Measurements from ENCODE around the gene CHL1.
"Not testable (repeated sequence)": the region's sequence is repeated elsewhere in the genome, so short reads cannot be mapped to it uniquely, and the experiment has no call there.

The CHL1 gene

DNA sequence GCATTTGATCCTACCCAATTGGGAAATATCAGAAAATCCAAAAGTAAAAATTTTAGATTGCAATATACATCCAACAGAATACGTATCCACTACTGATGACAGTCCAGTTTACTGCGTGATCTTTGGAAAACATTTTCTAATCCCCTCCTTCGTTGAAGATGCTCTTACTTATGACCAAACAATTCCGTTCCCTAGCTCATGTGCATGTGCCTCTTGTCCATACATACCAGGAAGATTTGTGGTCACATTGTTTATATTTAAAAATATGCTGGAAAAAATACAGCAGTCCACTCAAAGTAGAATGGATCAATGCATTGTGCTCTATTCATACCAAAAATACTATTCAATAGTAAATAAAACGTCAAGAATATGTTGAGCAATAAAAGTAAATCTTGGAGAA, 135.3 kb downstream of the CHL1 start:
- DNase-seq (ENCODE audit: low spot score): no peak

DNA sequence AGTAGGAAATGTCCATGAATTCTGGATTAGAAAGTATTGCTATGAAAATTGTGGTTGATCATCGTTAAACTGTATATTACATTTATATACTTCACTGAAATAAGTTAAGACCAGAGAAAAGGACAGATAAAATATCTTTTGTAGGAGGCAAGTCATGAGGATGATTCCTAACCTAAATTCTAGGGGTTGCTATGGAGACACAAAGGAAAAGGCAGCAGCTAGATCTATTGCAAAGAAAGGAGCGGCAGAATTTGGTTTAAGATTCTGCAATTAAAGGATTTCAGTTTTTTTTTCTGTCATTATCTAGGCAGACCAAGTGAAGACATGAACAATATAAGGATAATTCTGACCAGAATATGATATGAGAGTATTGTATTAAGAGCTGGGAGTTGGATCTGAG, 136.1 kb downstream of the CHL1 start:
- no peak for DNase-seq (ENCODE audit: low spot score)

DNA sequence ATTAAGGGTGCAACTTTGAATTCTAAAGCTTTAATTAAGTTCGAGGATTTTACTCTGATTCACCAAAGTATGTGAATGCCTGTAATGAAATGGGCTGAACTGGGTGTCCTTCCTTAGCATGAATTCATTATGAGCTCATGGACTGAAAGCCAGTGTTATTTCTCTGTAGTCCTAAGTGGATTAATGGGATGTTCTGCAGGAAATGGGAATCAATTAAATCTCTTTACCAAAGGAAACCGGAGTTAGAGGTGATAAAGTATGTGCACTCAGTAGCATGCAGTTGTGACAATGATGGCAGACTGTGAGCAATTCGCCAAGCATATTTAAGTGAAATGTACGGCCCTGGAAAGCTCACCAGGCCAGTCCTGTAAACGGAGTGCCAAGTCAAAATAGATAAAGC, 138.7 kb downstream of the CHL1 start:
- DNase-seq (ENCODE audit: low spot score): no peak

DNA sequence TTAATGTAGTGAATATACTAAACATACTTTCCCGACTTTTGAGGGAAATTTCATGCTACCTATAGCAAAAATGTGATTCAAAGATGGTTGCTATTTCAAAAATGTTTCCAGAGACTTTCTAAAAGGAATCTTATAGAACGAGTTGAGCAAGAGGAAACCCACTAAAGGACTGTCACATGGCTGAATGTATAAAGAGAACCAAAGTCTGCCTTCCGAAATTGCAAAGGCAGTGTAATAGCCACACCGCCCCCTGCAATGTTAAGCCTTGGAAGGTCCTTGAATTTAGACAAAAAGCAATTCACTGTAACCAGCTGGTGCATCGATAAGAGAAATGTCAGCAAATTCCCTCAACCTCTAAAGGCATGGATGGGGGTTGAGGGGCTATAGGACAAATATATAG, 142.8 kb downstream of the CHL1 start:
- DNase-seq (ENCODE audit: low spot score): no peak

DNA sequence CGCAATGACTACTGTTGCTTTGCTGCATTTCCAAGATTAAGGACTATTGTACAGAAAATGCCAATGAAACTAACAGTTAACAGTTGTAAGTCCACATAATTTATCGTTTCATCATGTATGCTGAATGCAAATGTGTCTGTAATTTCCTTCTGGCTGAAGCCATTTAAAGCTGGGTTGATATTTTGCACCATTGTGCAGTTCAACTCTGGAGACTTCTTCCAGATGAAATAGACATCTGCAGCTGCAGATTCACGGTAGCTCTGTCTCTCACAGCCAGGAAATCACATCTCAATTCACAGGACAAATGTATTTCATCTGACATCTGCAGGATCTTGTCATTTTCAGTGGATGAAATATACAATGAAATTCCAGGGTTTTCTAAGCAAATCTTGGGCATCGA, 145.4 kb downstream of the CHL1 start:
- no peak for DNase-seq (ENCODE audit: low spot score)

DNA sequence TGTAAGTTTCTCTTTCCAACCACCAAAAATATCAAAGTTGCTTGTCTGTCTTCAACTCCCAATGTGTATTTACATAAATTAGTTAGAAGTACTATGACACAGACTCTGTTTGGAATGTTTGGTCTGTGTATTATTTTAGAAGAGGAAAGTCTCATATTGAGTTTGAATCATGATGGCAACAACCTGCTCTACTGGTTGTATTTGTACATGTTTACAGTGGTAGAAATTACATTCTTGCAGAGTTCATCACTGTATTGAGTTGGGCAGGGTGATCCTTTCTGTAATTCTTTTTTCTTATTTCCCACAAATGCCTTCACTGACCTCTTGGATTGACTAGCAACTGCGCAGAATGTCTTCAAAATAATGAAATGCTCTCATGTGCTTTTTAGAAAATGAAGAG, 149.6 kb downstream of the CHL1 start:
- no peak for DNase-seq (ENCODE audit: low spot score)

DNA sequence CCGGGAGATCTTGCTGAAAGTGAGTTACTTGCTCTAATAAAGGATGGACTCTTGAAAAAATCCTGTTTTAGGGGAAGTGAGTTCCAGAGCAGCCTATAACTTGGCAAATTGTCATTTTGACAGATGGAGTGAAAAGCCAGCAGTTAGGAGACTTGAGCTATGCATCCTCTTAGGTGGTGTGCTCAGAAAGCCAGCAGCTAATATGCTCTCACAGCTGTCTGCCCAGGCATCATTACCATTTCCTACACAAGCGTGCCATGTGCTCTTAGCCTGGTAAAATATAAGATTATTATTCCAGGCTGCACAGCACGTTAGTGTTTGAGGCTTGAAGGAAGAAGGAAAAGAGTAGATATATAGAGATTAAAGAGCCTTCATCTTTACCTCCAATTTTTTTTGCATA, 151.0 kb downstream of the CHL1 start:
- DNase-seq (ENCODE audit: low spot score): no peak

DNA sequence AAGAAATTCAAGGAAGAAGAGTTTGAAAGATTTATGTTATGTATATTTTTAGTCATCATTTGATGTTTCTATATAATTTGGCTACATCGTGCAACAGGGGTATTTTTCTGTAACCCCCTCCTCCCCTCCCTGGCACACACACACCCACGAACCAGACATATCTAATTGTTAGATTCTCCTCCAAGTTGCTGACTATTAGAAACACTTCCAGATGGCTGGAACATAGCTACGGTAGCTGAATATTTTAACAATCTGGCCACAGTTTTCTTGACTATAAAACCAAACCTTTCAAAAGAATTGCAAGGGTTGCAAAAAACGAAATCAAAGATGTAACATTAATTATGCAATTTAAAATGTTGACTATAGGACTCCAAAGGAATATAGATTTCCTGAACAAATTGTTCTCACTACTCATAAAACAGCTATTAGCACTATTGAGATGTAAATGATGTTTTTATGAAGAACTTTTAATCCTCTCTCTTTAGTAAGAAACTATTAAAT, 154.4 kb downstream of the CHL1 start:
- no peak for DNase-seq (ENCODE audit: low spot score)

DNA sequence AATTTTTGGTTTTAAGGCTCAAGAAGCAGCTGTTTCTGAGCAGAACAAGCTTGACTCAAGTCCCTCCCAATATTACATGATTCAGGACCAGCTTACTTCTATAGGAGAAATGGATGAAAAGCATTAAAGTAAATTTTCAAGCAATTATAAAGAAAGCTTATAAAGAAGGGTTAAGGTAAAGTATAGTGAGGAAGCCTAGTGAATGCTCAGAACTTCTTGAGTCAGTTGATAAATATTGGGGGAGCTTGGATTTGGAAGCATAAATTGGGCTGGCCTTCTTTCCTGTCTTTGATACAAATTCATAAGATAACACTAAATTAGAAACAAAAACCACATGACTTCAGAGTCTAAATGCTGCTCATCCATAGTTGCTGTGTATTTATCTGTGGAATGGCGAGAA, 156.0 kb downstream of the CHL1 start:
- DNase-seq (ENCODE audit: low spot score): no peak

DNA sequence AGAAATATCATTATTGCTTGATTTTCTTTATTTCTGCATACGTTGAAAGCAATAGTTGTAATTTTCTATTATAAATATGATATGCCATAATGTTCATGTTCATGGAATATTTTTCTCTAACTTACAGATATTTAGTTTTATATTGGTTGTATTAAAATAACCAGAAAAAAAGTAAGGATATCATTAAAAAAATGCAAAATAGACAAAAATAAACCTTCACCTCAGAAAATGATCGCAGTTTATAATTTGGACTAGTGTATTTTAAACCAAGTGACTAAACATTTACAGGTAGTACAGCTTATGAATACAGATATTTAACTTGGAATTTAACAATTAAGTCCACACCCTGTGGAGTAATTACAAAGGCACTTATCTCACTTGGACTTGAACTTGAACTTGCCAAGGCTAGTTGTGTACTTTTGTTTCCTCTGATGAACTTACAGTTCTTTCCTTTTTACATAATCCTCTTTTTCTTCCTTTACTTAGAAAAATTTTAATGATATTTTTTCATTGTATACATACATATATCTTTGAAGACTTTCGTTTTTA, 156.7 kb downstream of the CHL1 start:
- no peak for DNase-seq (ENCODE audit: low spot score)

DNA sequence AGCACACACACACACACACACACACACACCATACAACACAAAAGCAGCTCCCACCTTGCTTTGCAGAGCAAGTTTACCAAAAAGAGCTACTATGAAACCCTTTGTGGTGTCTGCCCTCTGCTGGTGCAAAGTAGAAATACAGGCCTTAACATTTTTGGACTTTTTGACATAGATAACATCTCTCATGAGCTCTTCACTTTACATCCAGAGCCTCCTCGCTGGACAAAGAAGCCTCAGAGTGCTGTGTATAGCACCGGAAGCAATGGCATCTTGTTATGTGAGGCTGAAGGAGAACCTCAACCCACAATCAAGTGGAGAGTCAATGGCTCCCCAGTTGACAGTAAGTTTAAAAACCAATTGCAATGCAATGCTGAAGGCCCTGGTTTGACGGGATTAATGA, 157.9 kb downstream of the CHL1 start:
- DNase-seq (ENCODE audit: low spot score): peak; percentile 53

DNA sequence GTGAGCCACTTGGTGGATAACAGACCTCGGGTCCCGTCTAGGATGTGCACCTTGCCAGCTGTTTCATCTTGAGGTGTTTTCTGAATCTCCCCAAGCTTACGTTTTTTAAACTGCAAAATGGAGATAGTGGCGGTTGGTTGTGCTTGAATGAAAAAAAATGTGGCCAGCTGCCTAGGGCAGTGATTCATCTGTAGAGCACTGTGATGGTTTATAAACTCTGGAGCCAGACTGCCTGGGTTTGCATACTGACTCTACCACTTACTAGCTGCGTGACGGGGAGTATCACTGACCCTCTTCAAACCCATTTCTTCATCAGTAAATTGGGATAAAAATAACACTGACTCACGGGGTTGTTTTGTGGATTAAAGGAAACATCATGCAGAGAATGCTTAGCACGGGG, 159.1 kb downstream of the CHL1 start:
- no peak for DNase-seq (ENCODE audit: low spot score)

DNA sequence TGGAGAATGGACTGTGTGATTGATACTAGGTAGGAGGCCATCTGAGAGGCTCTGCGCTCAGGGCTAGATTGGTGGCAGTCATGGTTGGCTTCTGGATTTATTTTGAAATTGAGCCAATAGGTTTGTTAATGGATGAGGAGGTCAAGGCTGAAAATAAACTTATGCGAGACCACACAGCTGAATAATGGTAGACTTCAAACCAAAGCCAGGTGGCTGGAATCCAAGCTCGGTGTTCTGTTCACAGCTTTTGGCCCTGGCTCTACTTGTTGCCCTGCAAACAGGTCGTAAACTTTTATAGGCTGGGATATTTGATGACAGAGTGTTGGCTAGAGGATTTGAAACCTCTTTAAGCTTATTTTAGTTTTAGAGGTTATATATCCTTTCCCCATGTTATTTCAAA, 160.4 kb downstream of the CHL1 start:
- DNase-seq (ENCODE audit: low spot score): no peak

DNA sequence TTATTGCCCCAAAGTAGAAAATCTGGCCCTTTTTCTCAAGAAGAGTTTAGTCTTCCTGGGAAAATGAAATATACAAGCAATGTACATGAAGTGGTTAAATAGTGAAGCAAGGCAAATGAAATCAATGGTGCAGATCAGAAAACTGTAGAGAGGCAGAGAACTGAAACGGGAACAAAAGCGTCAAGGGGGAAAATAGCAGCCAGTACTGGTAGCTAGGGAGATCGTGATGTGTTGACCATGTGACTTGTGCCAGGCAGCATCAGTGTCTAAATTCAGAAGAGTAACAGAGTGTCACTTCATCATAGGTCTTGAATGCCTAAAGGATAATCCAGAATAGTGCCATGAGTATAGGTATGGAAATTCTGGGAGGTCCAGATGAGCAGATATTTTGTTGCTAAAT, 163.1 kb downstream of the CHL1 start:
- no peak for DNase-seq (ENCODE audit: low spot score)

DNA sequence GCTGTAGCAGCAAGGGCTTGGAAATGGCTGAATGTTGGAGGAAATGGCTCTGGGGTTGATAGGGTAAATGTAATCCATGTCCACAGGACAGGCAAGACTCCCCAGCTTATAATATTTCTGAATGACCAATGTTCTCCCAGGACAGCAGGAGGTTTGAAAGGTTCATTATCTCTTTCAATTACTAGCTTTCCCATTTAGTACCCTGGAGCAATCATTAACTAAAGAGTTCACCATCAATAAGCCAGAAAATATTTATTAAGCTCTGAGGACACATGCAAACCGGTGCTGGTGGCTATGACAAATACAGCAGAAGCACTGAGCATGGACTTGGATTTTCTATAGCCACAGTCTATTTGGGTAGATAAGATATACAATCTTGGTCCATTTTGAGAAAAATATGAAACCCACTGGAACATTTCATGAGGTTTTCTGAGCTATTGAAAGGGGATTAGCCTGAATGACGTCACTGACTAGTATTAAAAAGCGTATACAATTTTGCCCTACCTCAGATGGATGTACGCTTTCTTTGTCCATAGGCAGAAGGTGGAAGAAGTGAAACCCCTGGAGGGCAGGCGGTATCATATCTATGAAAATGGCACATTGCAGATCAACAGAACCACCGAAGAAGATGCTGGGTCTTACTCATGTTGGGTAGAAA, 166.2 kb downstream of the CHL1 start:
- DNase-seq (ENCODE audit: low spot score): no peak

DNA sequence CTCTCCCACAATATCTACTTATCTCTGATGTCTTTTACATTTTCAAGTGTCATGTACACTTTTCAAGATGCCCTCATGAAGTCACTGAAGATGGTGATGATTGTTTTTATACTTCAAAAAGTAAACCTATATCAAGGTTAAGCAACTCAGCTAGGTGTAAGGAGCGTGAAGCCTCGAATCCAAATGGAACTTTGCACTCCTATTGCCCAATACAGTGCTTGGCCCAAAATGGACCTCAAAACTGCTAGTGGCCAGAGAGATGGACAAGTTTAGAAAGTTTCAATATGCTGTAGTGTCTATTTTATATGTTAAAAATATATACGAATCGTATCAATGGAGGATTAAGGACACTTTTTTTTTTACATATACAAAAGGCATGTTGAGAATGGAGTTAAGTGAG, 167.7 kb downstream of the CHL1 start:
- DNase-seq (ENCODE audit: low spot score): no peak

DNA sequence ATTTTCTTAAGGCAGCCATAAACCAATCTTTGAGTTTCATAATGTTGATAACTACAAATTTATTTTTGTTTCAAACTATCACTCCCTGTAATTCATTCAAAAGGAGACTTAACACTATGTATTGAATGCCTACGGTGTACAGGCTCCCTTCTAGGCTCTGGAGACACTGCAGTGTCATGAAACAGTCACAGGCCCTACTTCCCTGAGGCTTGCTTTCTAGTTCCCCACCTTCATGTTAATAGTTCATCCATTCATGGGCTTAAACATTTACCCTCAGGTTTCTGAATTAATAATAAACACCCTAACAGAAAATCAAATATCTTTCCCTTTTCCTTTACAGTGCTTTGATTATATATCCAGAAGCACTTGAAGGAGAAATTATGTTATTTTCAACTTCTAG, 168.7 kb downstream of the CHL1 start:
- DNase-seq (ENCODE audit: low spot score): no peak

DNA sequence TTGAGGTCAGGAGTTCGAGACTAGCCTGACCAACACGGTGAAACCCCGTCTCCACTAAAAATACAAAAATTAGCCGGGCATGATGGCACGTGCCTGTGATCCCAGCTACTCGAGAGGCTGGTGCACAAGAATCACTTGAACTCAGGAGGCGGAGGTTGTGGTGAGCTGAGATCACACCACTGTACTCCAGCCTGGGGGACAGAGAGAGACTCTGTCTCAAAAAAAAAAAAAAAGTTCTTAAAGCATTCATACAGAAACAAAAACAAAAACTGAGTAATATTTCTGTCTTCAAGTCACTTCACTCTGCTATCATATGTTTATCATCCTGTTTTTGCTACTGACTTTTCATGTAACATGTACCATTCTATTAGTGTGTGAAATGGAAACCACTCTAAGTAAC, 169.7 kb downstream of the CHL1 start:
- not testable (repeated sequence) for DNase-seq (ENCODE audit: low spot score)

DNA sequence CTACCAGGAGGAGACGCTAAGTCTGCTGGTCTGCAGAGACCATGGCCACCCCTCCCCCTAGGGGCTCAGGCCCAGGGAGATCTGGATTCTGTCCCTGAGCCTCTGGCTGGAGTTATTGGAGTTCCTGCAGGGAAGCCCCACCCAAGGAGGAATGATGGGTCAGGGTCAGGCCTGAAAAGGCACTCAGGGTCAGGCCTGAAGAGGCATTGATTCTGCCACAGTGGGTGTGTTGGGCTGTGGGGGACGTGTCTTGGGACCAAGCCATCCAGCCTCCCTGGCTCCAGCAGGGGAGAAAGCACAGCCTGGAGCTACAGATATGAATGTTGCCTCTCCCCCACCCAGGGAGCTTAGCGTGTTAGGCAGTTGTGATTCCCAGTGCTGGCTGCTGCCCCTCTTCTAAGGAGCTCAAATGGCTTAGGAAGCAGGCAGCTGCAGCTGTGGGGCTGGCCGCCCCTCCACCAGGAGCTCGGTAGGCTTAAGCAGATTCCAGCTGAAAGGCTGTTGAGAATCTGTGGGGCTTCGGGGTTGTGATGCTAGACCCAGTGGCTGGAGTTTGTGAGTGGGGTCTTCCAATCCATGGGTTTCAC, 176.7 kb downstream of the CHL1 start:
- DNase-seq (ENCODE audit: low spot score): no peak

DNA sequence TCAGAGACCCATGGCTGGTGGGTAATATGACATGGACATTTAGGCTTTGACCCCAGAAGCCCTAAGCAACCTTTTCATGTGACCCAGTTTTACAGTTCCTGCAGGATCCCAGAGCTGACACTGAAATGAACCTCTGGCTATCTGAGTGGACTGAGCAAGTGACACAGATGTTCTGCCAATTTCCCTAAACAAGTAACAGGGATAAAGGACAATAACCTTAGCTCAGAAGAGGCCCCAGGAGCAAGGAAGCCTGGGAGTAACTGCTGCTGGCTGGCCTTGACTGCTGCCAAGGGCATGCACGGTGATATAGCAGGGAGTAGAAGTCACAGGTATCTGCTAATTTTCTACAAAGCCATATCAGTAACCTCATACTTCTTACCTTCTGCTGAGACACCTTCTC, 177.9 kb downstream of the CHL1 start:
- no peak for DNase-seq (ENCODE audit: low spot score)

DNA sequence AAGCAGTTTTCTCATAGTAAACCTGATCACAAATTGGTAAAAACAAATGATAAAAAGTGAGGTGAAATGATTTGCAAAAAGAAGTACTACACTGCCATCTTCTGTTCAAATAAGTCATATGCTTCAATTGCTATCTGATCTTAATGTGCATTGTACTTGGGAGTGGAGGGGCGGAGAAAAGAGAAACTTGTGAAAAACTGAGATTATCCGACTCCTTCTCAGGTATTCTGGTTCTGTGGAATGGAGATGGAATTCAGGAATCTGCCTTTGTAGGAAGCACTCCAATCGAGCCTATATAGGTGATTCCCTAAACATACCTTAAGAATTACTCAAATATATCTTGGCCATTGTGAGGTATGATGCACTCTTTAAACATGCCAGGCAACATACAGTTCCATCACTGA, 180.6 kb downstream of the CHL1 start:
- DNase-seq (ENCODE audit: low spot score): peak; percentile 82

DNA sequence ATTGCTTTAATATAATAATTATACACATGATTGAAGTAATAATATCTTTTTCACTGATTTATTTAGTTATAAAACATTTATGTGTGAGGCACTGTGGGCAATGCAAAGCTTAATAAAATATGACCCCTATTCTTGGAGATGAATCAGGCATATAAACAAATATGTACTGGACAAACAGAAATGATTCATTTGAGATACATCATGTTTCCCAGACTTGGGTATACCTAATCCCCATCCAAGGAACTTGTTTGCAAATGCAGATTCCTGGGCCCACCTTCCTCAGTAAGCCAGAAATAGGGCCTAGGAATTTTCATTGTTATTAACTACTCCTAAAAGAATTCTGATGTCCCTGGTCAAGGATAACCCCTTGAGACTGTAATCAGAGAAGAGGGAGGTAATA, 184.2 kb downstream of the CHL1 start:
- DNase-seq (ENCODE audit: low spot score): no peak

DNA sequence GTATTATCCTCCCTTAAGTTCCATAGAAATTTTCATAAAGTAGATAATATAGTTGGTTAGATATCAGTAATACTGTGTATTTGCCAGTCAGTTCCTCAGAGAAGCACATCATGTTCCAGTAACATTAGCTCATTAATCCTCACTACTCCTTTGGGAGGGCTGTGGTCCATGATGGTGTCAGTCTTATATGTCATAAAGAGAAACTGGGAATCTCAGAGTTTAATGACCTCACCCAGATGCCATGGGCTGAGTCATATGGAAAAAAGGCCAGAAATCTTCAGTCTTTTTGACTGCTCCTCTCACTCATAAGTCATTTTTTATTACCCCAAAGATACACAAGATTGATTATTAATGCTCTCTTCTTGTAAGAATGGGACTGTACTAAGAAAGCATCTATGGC, 188.6 kb downstream of the CHL1 start:
- peak; percentile 39 for DNase-seq (ENCODE audit: low spot score)

DNA sequence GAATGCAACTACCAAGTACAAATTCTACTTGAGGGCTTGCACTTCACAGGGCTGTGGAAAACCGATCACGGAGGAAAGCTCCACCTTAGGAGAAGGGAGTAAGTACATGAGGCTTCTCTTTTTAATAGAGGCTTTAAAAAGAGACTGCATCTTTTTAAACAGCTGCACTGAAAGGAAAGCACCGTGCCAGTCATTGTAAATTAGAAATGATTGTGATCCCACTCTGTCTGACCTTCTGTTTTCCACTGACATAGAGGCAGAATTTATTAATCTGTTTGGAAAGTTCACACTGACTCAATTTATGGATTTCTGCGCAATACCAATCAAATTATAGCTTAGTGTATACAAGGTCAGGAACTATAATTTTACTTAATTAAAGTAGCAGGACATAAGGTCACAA, 198.2 kb downstream of the CHL1 start:
- no peak for DNase-seq (ENCODE audit: low spot score)
